Left ventricle myocardium inferior (tissue), 1 donor: ENCODE measurements around the gene DCDC2C. TPM values are rescaled to one million over a fixed set of nuclear protein-coding genes. Genes with fewer than 3 reads are reported as not detected.

Source experiments
- DNase-seq: peaks from one replicate; pipeline ENCODE4 v3.0.0-alpha.2; 2020
- H3K27ac ChIP-seq: fragments of 200-600 bp; replicated peaks from 2 replicates; pipeline ENCODE4 v1.8.0; 2021
- H3K27me3 ChIP-seq: fragments of 200-600 bp; 2 replicates; pipeline ENCODE4 v1.8.0; 2021; ENCODE audit warnings: low read depth
- H3K36me3 ChIP-seq: fragments of 200-600 bp; 2 replicates; pipeline ENCODE4 v1.8.0; 2021
- H3K4me1 ChIP-seq: fragments of 200-600 bp; 2 replicates; pipeline ENCODE4 v1.8.0; 2021
- H3K4me3 ChIP-seq: fragments of 200-600 bp; 2 replicates; pipeline ENCODE4 v1.8.0; 2021; ENCODE audit warnings: mild to moderate bottlenecking, moderate library complexity
- H3K9me3 ChIP-seq: fragments of 200-600 bp; replicated peaks from 2 replicates; pipeline ENCODE4 v1.8.0; 2021
- CTCF ChIP-seq: fragments of 200-600 bp; IDR thresholded peaks from 2 replicates; pipeline ENCODE4 v1.8.0; 2021; ENCODE audit warnings: antibody characterized with exemption, mild to moderate bottlenecking, borderline replicate concordance
- intact Hi-C: fragments of 100-400 bp; cut with micrococcal nuclease; formaldehyde crosslinking; loops from one replicate; pipeline ENCODE4 v1.11.0; 2022
- total RNA-seq: library from RNA; stranded (reverse); fragmentation: NEBNext Ultra II Directional; extraction: Animal tissue kit (Norgen Biotek cat#: 25700); gene quantifications from one replicate; pipeline ENCODE4 v1.2.1, GENCODE V29; 2021
- donor health status: DM: no; HTN: yes; CAD: no; lungs with severe emphysema.

The DCDC2C gene
- total RNA-seq, 1 donor from 2014 or later: not detected

GRCh38 chr2:3731829-3732228 is 28.5 kb downstream of the DCDC2C start:
- Histone ChIP-seq H3K36me3 (no peaks in the 10 kb centered on the region), H3K27me3 (peaks cover 48% of the 10 kb centered on the region), H3K9me3 (no peaks in the 10 kb centered on the region), H3K4me1 (peaks cover 8% of the 10 kb centered on the region), H3K27ac (no peak overlapping the region), H3K4me3 (no peak overlapping the region)
- TF ChIP-seq CTCF: no peak
- no peak for DNase-seq
- intact Hi-C loops: no loop called here

GRCh38 chr2:3736112-3736511 is 32.7 kb downstream of the DCDC2C start:
- Histone ChIP-seq H3K36me3 (no peaks in the 10 kb centered on the region), H3K9me3 (no peaks in the 10 kb centered on the region), H3K4me1 (no peaks in the 10 kb centered on the region), H3K27me3 (peaks cover 44% of the 10 kb centered on the region), H3K27ac (no peak overlapping the region), H3K4me3 (no peak overlapping the region)
- TF ChIP-seq CTCF: no peak
- DNase-seq: no peak
- intact Hi-C loops: no loop called here

GRCh38 chr2:3737128-3737527 is 33.8 kb downstream of the DCDC2C start:
- Histone ChIP-seq H3K36me3 (no peaks in the 10 kb centered on the region), H3K27ac (no peak overlapping the region), H3K9me3 (no peaks in the 10 kb centered on the region), H3K4me3 (no peak overlapping the region), H3K4me1 (no peaks in the 10 kb centered on the region), H3K27me3 (peaks cover 50% of the 10 kb centered on the region)
- no peak for DNase-seq
- TF ChIP-seq CTCF: no peak
- intact Hi-C loops: no loop called here

- no peak for DNase-seq
- Histone ChIP-seq H3K36me3 (no peaks in the 10 kb centered on the region), H3K9me3 (no peaks in the 10 kb centered on the region), H3K4me1 (no peaks in the 10 kb centered on the region), H3K27ac (no peak overlapping the region), H3K27me3 (peaks cover 50% of the 10 kb centered on the region), H3K4me3 (no peak overlapping the region)
- intact Hi-C loops: no loop called here
- peak; percentile 21 for TF ChIP-seq CTCF
These were observed 35.1 kb downstream of the DCDC2C start for GRCh38 chr2:3738454-3738853.

- no peak for TF ChIP-seq CTCF
- Histone ChIP-seq H3K27me3 (peaks cover 44% of the 10 kb centered on the region), H3K27ac (no peak overlapping the region), H3K9me3 (no peaks in the 10 kb centered on the region), H3K36me3 (no peaks in the 10 kb centered on the region), H3K4me3 (no peak overlapping the region), H3K4me1 (no peaks in the 10 kb centered on the region)
- DNase-seq: no peak
- intact Hi-C loops: no loop called here
These were observed 35.9 kb downstream of the DCDC2C start for GRCh38 chr2:3739313-3739712.

GRCh38 chr2:3741396-3741795 is 38.0 kb downstream of the DCDC2C start:
- TF ChIP-seq CTCF: no peak
- H3K27ac ChIP-seq: no peak overlapping the region
- H3K36me3 ChIP-seq: no peaks in the 10 kb centered on the region
- no peak for DNase-seq
- H3K4me3 ChIP-seq: no peak overlapping the region
- intact Hi-C loops: no loop called here
- H3K27me3 ChIP-seq: peaks cover 31% of the 10 kb centered on the region
- H3K4me1 ChIP-seq: no peaks in the 10 kb centered on the region
- no peaks in the 10 kb centered on the region for H3K9me3 ChIP-seq
